Mesothelial cell of epicardium (in vitro differentiated cells): Measurements from ENCODE around the gene EIF4E3. TPM values are rescaled to one million over a fixed set of nuclear protein-coding genes. Genes with fewer than 3 reads are reported as not detected.

Experiments
- DNase-seq, 2 experiments: peaks; one replicate each; pipeline ENCODE4 v3.0.0; 2021; ENCODE audit warnings: low spot score in 2 of 2; ENCODE audit not compliant: unreplicated experiment in 2 of 2
- H3K27ac Mint-ChIP-seq: 2 replicates; pipeline ENCODE4 v1.8.0; 2021; ENCODE audit warnings: mixed read lengths
- H3K27me3 Mint-ChIP-seq: 2 replicates; pipeline ENCODE4 v1.8.0; 2021; ENCODE audit warnings: low read depth, mixed read lengths
- H3K36me3 Mint-ChIP-seq: 2 replicates; pipeline ENCODE4 v1.8.0; 2021; ENCODE audit warnings: mixed read lengths
- H3K4me1 Mint-ChIP-seq: 2 replicates; pipeline ENCODE4 v1.8.0; 2021; ENCODE audit warnings: mixed read lengths
- H3K4me3 Mint-ChIP-seq: 2 replicates; pipeline ENCODE4 v1.8.0; 2021; ENCODE audit warnings: mild to moderate bottlenecking, moderate library complexity, mixed read lengths
- H3K9me3 Mint-ChIP-seq: 2 replicates; pipeline ENCODE4 v1.8.0; 2021; ENCODE audit warnings: mixed read lengths
- total RNA-seq: library from RNA; stranded (reverse); gene quantifications from 3 replicates; pipeline ENCODE4 v1.2.1, GENCODE V29; 2021
- TF ChIP-seq, protein P1 (sequence below): fragments of 200-600 bp; sonication (generic); IDR thresholded peaks from one replicate; pipeline ENCODE4 v1.5.0; 2021; ENCODE audit warnings: antibody characterized with exemption; ENCODE audit not compliant: unreplicated experiment

The EIF4E3 gene
- total RNA-seq, 1 donor from 2014 or later: 9.9 TPM

DNA sequence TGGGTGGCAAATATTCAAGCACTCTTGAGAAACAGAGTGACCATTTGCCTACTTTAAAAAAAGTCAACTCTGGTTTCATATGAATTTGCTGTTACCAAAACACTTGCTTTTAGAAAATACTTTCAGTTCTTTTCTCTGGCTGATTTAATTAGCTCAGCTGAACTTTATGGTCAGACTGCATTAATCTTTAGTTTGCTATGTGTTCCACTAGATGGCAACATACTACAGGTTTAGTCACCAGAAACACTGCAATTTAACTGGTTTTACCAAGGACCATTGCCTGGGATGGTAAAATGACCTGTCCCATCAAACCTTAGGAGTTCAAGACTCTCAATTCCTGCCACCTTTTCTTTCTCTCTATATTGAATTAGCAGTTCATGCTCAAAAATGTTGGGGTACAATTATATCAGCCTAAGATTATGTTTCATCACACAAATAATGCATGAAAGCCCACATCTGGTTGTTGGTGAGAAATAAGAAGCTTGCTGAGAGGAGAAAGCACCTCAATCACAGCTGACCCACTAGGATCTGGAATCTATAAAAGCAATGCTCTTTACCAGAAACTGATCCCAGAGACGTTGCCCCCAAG is 14.2 kb downstream of the EIF4E3 start:
- Mint-ChIP-seq H3K4me1 (no peaks in the 10 kb centered on the region), H3K36me3 (no peaks in the 10 kb centered on the region), H3K9me3 (no peaks in the 10 kb centered on the region), H3K27me3 (no peaks in the 10 kb centered on the region), H3K27ac (no peak overlapping the region), H3K4me3 (no peak overlapping the region)
- TF ChIP-seq, protein P1, sequence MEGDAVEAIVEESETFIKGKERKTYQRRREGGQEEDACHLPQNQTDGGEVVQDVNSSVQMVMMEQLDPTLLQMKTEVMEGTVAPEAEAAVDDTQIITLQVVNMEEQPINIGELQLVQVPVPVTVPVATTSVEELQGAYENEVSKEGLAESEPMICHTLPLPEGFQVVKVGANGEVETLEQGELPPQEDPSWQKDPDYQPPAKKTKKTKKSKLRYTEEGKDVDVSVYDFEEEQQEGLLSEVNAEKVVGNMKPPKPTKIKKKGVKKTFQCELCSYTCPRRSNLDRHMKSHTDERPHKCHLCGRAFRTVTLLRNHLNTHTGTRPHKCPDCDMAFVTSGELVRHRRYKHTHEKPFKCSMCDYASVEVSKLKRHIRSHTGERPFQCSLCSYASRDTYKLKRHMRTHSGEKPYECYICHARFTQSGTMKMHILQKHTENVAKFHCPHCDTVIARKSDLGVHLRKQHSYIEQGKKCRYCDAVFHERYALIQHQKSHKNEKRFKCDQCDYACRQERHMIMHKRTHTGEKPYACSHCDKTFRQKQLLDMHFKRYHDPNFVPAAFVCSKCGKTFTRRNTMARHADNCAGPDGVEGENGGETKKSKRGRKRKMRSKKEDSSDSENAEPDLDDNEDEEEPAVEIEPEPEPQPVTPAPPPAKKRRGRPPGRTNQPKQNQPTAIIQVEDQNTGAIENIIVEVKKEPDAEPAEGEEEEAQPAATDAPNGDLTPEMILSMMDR: peak; percentile 54
- DNase-seq: no peak

DNA sequence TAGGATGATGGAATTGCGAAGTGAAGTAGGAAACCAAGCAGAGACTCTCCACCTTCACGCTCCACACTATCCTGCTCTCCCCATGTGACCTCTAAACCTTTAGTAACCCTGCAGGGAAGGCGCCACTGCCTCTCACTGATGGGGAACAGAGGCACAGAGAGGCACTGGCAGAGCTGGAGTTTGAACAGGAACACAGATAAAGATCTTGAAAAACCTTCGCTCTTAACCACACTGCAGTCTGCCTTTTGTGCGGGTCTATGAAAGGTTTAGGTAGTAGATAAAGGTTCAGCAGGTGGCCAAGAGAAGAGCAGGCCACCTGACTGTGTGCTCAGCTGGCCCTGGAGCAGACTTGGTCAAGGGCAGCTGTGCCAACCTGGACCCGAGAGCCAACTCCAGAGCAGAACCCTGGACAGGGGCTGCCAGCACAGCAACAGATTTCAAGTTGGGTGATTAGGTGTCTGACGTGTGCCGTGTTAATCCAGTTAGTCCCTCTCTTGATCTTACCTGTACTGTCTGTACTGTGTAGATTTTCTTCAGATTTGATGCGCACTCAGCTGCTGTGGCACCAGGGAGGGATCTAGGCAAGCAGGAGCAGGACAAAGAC is 15.2 kb downstream of the EIF4E3 start:
- H3K4me3 Mint-ChIP-seq: no peak overlapping the region
- no peak for DNase-seq
- no peaks in the 10 kb centered on the region for H3K9me3 Mint-ChIP-seq
- H3K36me3 Mint-ChIP-seq: no peaks in the 10 kb centered on the region
- TF ChIP-seq, protein P1: no peak
- no peaks in the 10 kb centered on the region for H3K27me3 Mint-ChIP-seq
- no peak overlapping the region for H3K27ac Mint-ChIP-seq
- H3K4me1 Mint-ChIP-seq: no peaks in the 10 kb centered on the region

DNA sequence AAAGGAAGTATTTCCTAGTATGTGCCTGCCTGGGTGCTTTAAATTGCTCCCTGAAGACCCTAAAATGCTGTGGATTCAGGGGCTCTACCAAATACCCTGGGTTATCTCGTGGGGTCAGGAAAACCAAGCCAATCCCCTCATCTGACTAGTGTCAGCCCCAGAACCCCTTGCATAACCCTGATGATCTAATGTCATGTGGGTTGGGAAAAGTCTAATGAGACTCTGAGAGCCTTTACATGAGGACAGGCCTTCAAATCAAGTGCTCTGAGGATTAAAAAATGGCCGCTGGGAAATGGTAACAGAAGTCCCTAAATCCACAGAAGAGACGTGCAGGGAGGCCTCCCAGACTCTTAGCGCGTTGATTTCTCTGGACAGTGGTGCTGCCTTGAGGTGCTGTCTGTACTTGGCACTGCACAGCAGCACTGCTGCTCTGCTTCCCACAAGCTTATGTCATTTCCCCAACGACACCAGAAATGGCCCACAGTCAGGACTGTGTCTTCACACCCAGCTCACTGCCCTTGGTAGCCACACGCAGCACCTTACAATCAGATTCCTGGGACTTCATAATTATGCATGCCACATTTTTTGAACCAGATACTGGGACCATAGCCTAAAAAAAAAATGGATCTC is 16.6 kb downstream of the EIF4E3 start:
- Mint-ChIP-seq H3K36me3 (peaks cover 2% of the 10 kb centered on the region), H3K4me1 (no peaks in the 10 kb centered on the region), H3K4me3 (no peak overlapping the region), H3K27me3 (no peaks in the 10 kb centered on the region), H3K27ac (no peak overlapping the region), H3K9me3 (no peaks in the 10 kb centered on the region)
- TF ChIP-seq, protein P1: no peak
- no peak for DNase-seq

DNA sequence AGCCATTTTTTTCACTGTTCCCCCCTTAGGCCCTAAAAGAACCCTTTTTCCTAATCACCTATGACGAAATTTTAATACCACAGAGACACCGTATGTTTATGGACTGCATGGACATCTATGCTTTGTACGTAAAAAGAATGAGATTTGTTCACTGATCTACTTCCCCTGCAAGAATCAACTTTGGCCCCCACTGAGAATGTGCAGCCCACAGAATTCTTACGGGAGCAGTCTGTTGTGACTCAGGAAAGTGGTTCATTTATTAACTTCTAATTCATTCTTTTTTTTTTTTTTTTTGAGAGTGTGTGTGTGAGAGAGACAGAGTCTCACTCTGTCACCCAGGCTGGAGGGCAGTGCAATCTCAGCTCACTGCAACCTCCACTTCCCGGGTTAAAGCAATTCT is 17.6 kb downstream of the EIF4E3 start:
- Mint-ChIP-seq H3K9me3 (no peaks in the 10 kb centered on the region), H3K4me3 (no peak overlapping the region), H3K27ac (no peak overlapping the region), H3K36me3 (peaks cover 2% of the 10 kb centered on the region), H3K4me1 (peaks cover under 1% of the 10 kb centered on the region), H3K27me3 (no peaks in the 10 kb centered on the region)
- TF ChIP-seq, protein P1: no peak
- DNase-seq: no peak

DNA sequence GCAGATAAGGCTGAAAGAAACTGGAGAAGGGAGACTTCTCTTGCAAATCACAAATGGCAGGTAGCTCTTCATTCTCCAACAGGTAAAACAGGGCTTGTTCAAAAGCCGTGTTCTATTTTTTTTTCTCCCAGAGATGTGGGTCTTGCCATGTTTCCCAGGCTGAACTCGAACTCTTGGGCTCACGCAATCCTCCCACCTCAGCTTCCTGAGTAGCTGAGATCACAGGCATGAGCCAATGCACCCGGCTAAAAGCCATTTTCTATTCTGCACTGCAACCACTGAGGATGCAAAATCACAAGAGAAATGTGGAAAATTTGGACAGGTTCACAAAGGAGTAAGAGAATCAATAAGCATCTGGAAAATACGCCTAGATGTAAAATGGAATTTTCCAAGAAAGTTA is 19.5 kb downstream of the EIF4E3 start:
- Mint-ChIP-seq H3K9me3 (no peaks in the 10 kb centered on the region), H3K27ac (no peak overlapping the region), H3K4me3 (no peak overlapping the region), H3K36me3 (peaks cover 2% of the 10 kb centered on the region), H3K4me1 (peaks cover 14% of the 10 kb centered on the region), H3K27me3 (no peaks in the 10 kb centered on the region)
- no peak for DNase-seq
- TF ChIP-seq, protein P1: no peak
